ENCODE data around the gene THSD7B. TPM values are rescaled to one million over a fixed set of nuclear protein-coding genes. Genes with fewer than 3 reads are reported as not detected.
"Not testable (repeated sequence)": the region's sequence is repeated elsewhere in the genome, so short reads cannot be mapped to it uniquely, and the experiment has no call there.

THSD7B gene
- total RNA-seq, 1 donor from 2014 or later, result not detected

GRCh38 chr2:137521653-137522619 lies 756.6 kb downstream of the THSD7B start:
- intact Hi-C loops (cut with micrococcal nuclease), result no loop called here

- intact Hi-C loops (cut with micrococcal nuclease), result no loop called here
These were observed 757.3 kb downstream of the THSD7B start for GRCh38 chr2:137522620-137523011.

DNA sequence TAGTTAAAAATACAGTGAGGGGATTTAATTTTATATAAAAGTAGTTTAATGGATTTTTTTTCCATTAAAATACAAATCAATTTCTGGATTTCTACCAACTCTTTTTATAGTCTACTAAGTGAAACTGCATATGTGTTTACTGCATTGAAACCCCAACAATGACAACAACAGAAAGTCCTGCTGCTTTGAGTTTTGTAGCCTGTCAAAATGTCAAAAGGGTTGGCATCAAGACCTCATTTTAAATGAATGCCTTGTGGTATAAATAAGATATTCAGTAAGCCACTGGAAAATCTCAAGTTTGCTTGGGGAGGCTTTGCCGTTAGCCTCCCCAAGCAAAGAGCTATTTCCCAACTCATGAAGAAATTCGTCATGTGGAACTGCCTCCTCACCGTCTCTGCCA lies 758.6 kb downstream of the THSD7B start:
- intact Hi-C loops (cut with micrococcal nuclease), result no loop called here

DNA sequence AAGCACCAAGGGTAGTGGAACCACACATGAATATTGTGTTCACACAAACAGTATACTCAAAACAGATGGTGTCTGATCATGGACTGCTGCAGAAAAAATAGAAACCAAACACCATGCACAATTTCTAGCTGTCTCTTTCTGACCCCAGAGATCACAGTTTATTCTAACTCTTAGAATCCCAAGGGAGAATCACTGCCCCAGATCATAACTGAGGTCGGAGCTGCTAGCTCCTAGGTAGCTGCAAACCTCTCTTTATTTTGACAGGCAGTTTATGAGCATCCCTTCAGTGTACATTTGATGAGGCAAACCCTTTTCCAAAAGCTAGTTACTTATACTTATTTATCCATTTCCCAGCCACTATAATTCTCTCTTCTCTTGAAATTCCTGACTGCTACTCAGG lies 759.8 kb downstream of the THSD7B start:
- intact Hi-C loops (cut with micrococcal nuclease), result no loop called here

- intact Hi-C loops (cut with micrococcal nuclease), result no loop called here
These were observed 760.4 kb downstream of the THSD7B start for GRCh38 chr2:137525641-137526190.

- intact Hi-C loops (cut with micrococcal nuclease), result no loop called here
These were observed 770.6 kb downstream of the THSD7B start for GRCh38 chr2:137535897-137536296.

GRCh38 chr2:137539336-137539735 lies 774.0 kb downstream of the THSD7B start:
- intact Hi-C loops (cut with micrococcal nuclease), result no loop called here

DNA sequence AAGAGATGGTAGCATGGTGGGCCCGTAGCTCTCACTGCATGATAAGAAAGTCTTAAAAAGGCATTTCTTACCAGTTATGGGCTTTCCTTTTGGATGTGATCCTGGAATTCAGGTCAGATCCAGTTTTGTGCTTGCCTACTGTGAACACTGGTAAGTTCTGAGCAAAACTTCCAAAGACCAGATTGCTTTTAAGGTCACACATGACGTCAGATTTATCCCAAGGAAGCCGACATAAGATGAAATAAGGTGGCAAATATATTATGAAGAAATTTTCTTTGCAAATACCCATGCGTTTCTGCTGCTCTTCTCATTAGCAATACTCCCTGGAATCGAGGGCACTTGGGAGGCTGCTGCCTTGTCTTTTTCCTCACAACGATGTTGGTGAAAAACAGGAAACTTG lies 782.5 kb downstream of the THSD7B start:
- intact Hi-C loops (cut with micrococcal nuclease), result no loop called here

GRCh38 chr2:137566387-137566786 lies 801.0 kb downstream of the THSD7B start:
- intact Hi-C loops (cut with micrococcal nuclease), result no loop called here

DNA sequence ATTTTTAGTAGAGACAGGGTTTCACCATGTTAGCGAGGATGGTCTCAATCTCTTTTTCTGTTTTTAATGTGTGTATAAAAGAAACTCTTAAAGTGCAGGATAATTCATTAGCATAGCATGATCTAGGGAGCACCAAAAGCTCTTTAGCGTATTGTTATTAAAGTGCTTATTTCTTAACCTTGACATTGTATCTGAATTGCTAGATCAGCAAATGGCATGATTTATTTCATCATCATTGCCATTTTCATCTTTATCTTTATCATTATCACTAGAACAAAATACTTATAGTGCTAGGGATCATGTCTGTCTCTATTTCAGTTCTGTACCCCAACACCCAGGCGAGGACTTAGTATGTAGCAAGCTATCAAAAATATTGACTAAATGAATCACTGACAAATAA lies 805.1 kb downstream of the THSD7B start:
- intact Hi-C loops (cut with micrococcal nuclease), result no loop called here

DNA sequence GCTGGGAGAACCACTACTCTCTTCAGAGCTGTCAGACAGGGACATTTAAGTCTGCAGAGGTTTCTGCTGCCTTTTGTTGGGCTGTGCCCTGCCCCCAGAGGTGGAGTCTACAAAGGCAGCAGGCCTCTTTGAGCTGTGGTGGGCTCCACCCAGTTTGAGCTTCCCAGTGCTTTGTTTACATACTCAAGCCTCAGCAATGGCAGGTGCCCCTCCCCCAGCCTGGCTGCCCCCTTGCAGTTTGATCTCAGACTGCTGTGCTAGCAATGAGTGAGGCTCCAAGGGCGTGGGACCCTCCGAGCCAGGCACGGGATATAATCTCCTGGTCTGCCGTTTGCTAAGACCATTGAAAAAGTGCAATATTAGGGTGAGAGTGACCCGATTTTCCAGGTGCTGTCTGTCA lies 822.5 kb downstream of the THSD7B start:
- intact Hi-C loops (cut with micrococcal nuclease), result not testable (repeated sequence)

DNA sequence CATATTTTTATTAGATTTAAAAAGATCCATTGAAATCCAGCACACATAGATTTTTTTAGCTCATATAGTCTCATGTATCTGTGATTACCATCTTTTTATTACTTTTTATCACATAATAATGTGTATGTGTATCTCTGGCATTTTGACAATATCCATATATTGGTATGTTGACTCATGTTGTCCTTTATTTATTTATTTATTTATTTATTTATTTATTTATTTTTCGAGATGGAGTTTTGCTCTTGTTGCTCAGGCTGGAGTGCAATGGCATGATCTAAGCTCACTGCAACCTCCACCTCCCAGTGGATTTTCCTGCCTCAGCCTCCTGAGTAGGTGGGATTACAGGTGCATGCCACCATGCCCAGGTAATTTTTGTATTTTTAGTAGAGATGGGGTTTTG lies 823.2 kb downstream of the THSD7B start:
- intact Hi-C loops (cut with micrococcal nuclease), result not testable (repeated sequence)

DNA sequence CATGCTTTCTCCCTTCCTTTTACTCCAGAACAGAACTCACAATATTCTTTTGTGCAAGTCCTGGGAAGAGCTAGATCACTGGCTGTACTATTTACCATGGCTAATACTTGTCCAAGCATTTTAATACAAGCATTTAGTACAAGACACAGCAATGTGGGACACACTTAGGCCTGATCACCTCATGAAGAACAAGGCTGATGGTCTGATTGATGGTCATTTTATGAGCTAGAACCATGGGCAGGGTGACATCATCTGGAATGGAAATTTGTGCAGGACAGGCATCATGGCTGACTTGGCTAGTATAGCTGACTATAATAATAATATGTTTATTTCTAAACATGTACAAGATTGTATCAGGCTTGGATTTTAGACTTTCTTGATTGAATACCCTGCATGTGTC lies 824.8 kb downstream of the THSD7B start:
- intact Hi-C loops (cut with micrococcal nuclease), result no loop called here

- intact Hi-C loops (cut with micrococcal nuclease), result no loop called here
These were observed 842.5 kb downstream of the THSD7B start for GRCh38 chr2:137607722-137608318.

GRCh38 chr2:137638932-137639331 lies 873.6 kb downstream of the THSD7B start:
- intact Hi-C loops (cut with micrococcal nuclease), result no loop called here

DNA sequence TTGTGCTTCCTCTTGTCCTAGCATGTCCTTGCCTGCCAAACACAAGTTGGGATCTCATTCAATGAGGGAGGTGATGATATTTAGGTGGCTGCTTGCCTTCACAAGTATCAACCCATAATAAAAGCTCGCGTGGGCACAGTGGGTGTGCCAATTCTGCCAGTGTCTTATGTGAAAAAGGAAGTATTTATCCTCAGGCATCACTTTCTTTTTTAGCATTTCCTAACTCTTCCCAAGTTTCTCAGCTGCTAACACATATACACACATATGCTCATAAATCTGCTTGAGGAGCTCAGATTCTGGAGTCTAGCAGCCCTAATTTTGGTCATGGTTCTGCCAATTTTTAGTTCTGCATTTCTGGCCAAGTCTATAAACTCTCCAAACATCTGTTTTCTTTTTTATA lies 879.4 kb downstream of the THSD7B start:
- intact Hi-C loops (cut with micrococcal nuclease), result no loop called here

DNA sequence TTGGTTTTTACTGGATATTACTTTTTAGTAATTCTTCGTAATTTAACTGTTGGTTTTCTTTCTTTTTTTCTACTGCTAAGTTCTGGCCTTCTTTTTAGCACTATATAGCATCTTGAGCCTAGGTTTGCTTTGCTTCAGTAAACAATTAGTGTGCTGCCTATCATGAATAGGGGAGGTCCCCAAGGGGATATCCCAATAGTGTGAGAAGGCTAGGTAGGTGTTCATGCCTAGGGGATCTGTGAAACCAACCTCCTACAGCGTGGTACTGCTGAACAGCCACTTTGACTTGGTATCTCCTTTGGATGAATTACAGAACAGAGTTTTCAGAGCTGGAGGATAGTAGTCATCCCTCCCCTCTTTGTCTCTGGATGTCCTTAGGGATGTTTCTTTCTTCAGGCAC lies 888.7 kb downstream of the THSD7B start:
- intact Hi-C loops (cut with micrococcal nuclease), result no loop called here

DNA sequence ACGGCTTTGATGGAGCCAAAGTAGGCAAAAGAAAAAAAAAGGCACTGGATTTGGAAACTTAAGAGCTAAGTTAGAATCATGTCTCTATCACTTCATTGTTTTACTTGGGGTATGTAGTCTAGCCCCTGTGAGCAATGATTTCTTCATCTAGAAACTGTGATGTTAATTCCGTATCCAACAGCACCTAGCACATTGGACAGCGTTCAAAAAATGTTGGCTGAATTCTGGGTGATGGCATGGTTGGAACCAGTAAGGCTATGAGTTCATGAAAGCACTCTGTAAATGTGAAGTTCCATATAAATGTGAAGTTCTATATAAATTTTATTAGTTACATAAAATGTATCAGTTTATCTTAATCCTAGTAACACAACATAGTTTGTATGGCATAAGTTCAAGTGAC lies 890.5 kb downstream of the THSD7B start:
- intact Hi-C loops (cut with micrococcal nuclease), result no loop called here

- intact Hi-C loops (cut with micrococcal nuclease), result no loop called here
These were observed 893.1 kb downstream of the THSD7B start for GRCh38 chr2:137658433-137658832.

- intact Hi-C loops (cut with micrococcal nuclease), result loop anchor here (5.0 kb wide), 1 partner anchor 983 kb away; no protein-coding TSS in a partner anchor
These were observed 894.3 kb downstream of the THSD7B start for GRCh38 chr2:137659616-137660015.

GRCh38 chr2:137670111-137670510 lies 904.8 kb downstream of the THSD7B start:
- intact Hi-C loops (cut with micrococcal nuclease), result no loop called here

DNA sequence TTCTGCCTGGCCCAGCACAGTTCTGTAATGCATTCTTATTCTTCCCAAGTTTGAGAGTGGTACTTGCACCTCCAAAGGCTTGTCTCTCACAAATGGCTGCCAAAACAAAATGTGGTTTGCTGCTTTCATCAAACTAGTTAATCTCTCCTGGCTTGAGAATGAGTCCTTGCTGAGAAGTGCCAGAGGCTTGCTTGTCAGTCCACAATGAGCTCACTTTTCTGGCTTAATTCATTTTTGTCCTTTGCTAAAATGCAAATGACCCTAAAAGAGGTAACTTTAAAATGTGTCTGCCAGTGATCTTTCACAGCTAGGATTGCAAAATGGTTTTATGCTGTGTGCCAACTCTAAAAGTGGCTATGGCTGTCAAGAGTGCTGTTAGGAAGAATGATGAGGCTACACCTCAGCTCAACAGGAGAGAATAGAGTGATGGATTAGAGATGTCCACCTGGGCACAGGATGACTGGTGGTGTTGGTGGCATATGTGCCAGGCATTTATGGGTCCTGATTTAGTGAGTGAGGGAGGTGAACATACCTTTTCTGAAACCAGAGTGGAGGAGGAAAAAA lies 907.7 kb downstream of the THSD7B start:
- intact Hi-C loops (cut with micrococcal nuclease), result no loop called here

Data from T-helper 2 cell treated with Interferon-gamma antibody and Interleukin-4, amounts not matched to agents 100 ng/mL and 5 ng/mL, for 36 hours (primary cell).